NCI-H2227 treated with DMSO at 0.1 percent for 48 hours (cell line): Measurements from ENCODE around the gene AGK.

Experiments
- DNase-seq: peaks from one replicate; lab custom pipeline; 2025; lab: John Stamatoyannopoulos, UW

The AGK gene

GRCh38 chr7:141551094-141551781, at the start of gene AGK:
TSS of gene AGK (plus strand) at chr7:141551410. CDS start at chr7:141555467, 4,057 bp downstream.
- DNase-seq: peak; percentile 89

- no peak for DNase-seq
Observed at GRCh38 chr7:141501451-141501850, 49.8 kb upstream of the AGK start.

- DNase-seq: no peak
Observed at GRCh38 chr7:141511316-141511675, 39.9 kb upstream of the AGK start.

- DNase-seq: no peak
Observed at GRCh38 chr7:141511676-141512396, 39.4 kb upstream of the AGK start.

- no peak for DNase-seq
Observed at GRCh38 chr7:141512597-141512996, 38.6 kb upstream of the AGK start.

- DNase-seq: no peak
Observed at GRCh38 chr7:141513720-141514119, 37.5 kb upstream of the AGK start.

- no peak for DNase-seq
Observed at GRCh38 chr7:141515941-141516340, 35.3 kb upstream of the AGK start.

GRCh38 chr7:141519623-141520022, 31.6 kb upstream of the AGK start:
- DNase-seq: no peak

- DNase-seq: no peak
Observed at GRCh38 chr7:141522657-141523342, 28.4 kb upstream of the AGK start.

GRCh38 chr7:141525973-141526514, 25.2 kb upstream of the AGK start:
- no peak for DNase-seq

GRCh38 chr7:141527076-141527475, 24.1 kb upstream of the AGK start:
- DNase-seq: no peak

GRCh38 chr7:141528399-141528798, 22.8 kb upstream of the AGK start:
- no peak for DNase-seq

GRCh38 chr7:141533149-141533949, 17.9 kb upstream of the AGK start:
- DNase-seq: peak; percentile 96

- DNase-seq: no peak
Observed at GRCh38 chr7:141534757-141535737, 16.2 kb upstream of the AGK start.

- no peak for DNase-seq
Observed at GRCh38 chr7:141537906-141538305, 13.3 kb upstream of the AGK start.

GRCh38 chr7:141541375-141541774, 9.8 kb upstream of the AGK start:
- no peak for DNase-seq

- DNase-seq: no peak
Observed at GRCh38 chr7:141544831-141545230, 6.4 kb upstream of the AGK start.

- no peak for DNase-seq
Observed at GRCh38 chr7:141549582-141549981, 1.6 kb upstream of the AGK start.

- DNase-seq: no peak
Observed at GRCh38 chr7:141550386-141551093, 670 bp upstream of the AGK start.

- DNase-seq: no peak
Observed at GRCh38 chr7:141551782-141552181, 572 bp downstream of the AGK start.
